Kidney (tissue), 14 donors: ENCODE results near the gene KRT222. TPM values are rescaled to one million over a fixed set of nuclear protein-coding genes. Genes with fewer than 3 reads are reported as not detected.

Source experiments
- DNase-seq, 5 donors: peaks; one replicate each; pipeline ENCODE4 v3.0.0-alpha.2; 2013 to 2020
- FAIRE-seq: peaks from 2 replicates; lab custom pipeline; 2012; peaks lifted over from hg19 to GRCh38; lab: Jason Lieb, UNC
- H3K27ac ChIP-seq, 2 donors: one replicate each; pipeline ENCODE4 v1.7.0; 2013; ENCODE audit warnings: low read depth in 2 of 2, low read length in 2 of 2, inconsistent platforms in 1 of 2
- H3K27me3 ChIP-seq: one replicate; pipeline ENCODE4 v1.7.1; 2013; ENCODE audit warnings: low read length, inconsistent platforms; ENCODE audit not compliant: control insufficient read depth, insufficient read depth
- H3K36me3 ChIP-seq, 3 donors: one replicate each; pipeline versions ENCODE4 v1.7.0 to v1.7.1; 2013; ENCODE audit warnings: low read length in 3 of 3, control low read depth in 1 of 3, inconsistent platforms in 1 of 3; ENCODE audit not compliant: insufficient read depth in 3 of 3, control insufficient read depth in 2 of 3
- H3K4me1 ChIP-seq, 3 donors: one replicate each; pipeline versions ENCODE4 v1.7.0 to v1.7.1; 2013; ENCODE audit warnings: low read length in 3 of 3, inconsistent platforms in 1 of 3, low read depth in 1 of 3; ENCODE audit not compliant: control insufficient read depth in 2 of 3, insufficient read depth in 2 of 3
- H3K4me3 ChIP-seq, 3 donors: one replicate each; pipeline versions ENCODE4 v1.7.0 to v1.8.1; 2013; ENCODE audit warnings: low read length in 3 of 3, control low read depth in 1 of 3, inconsistent platforms in 1 of 3
- H3K9ac ChIP-seq, 3 donors: one replicate each; pipeline versions ENCODE4 v1.7.0 to v1.7.1; 2013; ENCODE audit warnings: low read length in 3 of 3, control low read depth in 1 of 3, inconsistent platforms in 1 of 3
- H3K9me3 ChIP-seq, 3 donors: one replicate each; pipeline versions ENCODE4 v1.7.0 to v1.7.1; 2013; ENCODE audit warnings: low read length in 3 of 3, control low read depth in 1 of 3, inconsistent platforms in 1 of 3; ENCODE audit not compliant: control insufficient read depth in 2 of 3, insufficient read depth in 1 of 3
- intact Hi-C: fragments of 100-400 bp; cut with DNase I; formaldehyde crosslinking; loops from one replicate; pipeline ENCODE4 v1.11.1; 2022
- polyA plus RNA-seq: library from polyadenylated mRNA; stranded (reverse); fragments of 350-450 nt; fragmentation: Illumina TruSeq; extraction: RNeasy Lipid Tissue Mini Kit (QIAGEN cat#74804); gene quantifications from one replicate; pipeline ENCODE4 v1.2.3, GENCODE V29; 2014; ENCODE audit warnings: low read depth, low replicate concordance; ENCODE audit not compliant: insufficient read depth
- total RNA-seq: library from RNA; stranded (reverse); fragmentation: NEBNext Ultra II Directional; extraction: Animal tissue kit (Norgen Biotek cat#: 25700); gene quantifications from one replicate; pipeline ENCODE4 v1.2.1, GENCODE V29; 2021
- TF ChIP-seq, protein P1 (sequence below): IDR thresholded peaks from 3 replicates; pipeline ENCODE4 v1.5.1; 2012; ENCODE audit warnings: mild to moderate bottlenecking, moderate library complexity, borderline replicate concordance; ENCODE audit not compliant: insufficient read depth; ENCODE audit errors: extremely low read depth
- donor health status: control.
- donor health status: control.
- donor health status: control.
- donor health status: control.
- donor health status: control.
- donor health status: DM: yes; HTN: yes; CAD: no.
- donor health status: Normal renal cell carcinoma (clear cell type).

The KRT222 gene
- total and polyA plus RNA-seq, 2 donors from 2014 or later: 1.2 to 6.6 TPM

DNA sequence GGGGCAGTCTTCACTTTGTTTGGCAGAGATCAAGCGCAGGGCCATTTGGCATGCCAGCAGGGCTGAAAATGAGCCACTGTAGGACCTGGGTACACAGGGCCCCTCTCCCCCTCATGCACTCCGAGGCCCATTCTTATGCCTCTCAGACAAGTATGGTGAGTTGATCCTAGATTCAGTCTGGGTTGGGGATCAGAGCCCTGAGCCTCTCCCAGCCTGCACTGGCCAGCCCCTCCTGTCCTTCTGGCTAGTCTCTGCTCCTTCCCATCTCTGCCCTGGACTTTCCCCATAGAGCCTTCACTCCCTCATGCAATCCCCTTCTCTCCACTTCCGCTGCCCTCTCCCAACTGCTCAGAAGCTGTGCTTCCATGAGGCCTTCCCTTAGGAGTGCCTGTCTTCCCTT lies 48.4 kb downstream of the KRT222 start:
- intact Hi-C loops: loop anchor here (10.0 kb wide), 1 partner anchor 168 kb away; the partner anchor contains the start of gene KRT27
- Histone ChIP-seq H3K27ac (no peak overlapping the region), H3K9ac (no peak overlapping the region), H3K9me3 (no peaks in the 10 kb centered on the region), H3K27me3 (no peaks in the 10 kb centered on the region), H3K4me1 (peaks cover 2 to 18% (median 4%) of the 10 kb centered on the region in 3 donors), H3K36me3 (no peaks in the 10 kb centered on the region), H3K4me3 (no peak overlapping the region)
- TF ChIP-seq, protein P1, sequence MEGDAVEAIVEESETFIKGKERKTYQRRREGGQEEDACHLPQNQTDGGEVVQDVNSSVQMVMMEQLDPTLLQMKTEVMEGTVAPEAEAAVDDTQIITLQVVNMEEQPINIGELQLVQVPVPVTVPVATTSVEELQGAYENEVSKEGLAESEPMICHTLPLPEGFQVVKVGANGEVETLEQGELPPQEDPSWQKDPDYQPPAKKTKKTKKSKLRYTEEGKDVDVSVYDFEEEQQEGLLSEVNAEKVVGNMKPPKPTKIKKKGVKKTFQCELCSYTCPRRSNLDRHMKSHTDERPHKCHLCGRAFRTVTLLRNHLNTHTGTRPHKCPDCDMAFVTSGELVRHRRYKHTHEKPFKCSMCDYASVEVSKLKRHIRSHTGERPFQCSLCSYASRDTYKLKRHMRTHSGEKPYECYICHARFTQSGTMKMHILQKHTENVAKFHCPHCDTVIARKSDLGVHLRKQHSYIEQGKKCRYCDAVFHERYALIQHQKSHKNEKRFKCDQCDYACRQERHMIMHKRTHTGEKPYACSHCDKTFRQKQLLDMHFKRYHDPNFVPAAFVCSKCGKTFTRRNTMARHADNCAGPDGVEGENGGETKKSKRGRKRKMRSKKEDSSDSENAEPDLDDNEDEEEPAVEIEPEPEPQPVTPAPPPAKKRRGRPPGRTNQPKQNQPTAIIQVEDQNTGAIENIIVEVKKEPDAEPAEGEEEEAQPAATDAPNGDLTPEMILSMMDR: no peak
- DNase-seq (no peak), FAIRE-seq (no peak)

- DNase-seq: no peak
- H3K36me3 ChIP-seq: no peaks in the 10 kb centered on the region
- FAIRE-seq: no peak
- intact Hi-C loops: loop anchor here (10.0 kb wide), 1 partner anchor 169 kb away; the partner anchor contains the start of gene KRT27
- H3K4me1 ChIP-seq: peaks cover 2 to 18% (median 4%) of the 10 kb centered on the region in 3 donors
- H3K27ac ChIP-seq: no peak overlapping the region
- TF ChIP-seq, protein P1: no peak
- no peak overlapping the region for H3K9ac ChIP-seq
- H3K27me3 ChIP-seq: no peaks in the 10 kb centered on the region
- H3K4me3 ChIP-seq: no peak overlapping the region
- H3K9me3 ChIP-seq: no peaks in the 10 kb centered on the region
Measured at GRCh38 chr17:40615841-40616476, 49.0 kb downstream of the KRT222 start.

DNA sequence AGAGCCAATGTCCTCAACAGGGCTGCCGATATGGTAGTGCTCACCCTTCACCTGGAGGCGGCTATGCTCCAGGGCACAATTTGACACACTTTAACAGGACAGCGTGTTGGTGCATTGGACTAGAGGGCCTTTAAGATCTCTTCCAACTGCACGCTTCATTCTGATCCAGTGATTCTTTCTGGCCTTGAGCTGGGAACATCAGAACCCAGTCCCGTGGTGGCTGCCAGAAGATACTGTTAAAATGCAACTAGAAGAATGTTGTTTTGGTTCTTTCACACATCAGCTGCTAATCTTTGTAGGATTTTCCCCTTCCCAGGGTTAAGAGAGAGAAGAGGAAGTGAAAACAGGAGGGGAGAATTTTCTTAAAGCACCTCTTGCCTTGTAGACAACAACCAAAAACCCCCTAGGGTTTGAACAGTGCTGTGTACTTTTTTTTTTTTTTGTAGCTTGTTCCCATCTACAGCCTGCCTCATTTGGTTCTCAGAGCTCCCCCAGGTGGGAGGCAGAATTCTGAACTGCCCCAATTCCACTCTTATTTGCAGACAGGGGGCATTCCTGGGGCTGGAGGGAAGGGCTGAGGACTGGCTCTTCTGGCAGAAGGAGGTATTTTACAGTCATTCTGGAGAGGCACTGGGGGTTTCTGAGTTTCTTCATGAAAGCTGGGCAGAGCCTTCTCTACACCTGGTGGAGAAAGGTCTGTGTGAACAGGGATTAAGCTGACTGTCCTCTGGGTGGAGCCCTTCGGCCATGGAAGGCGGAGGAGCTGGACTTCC lies 49.7 kb downstream of the KRT222 start:
- Histone ChIP-seq H3K4me1 (peaks cover 2 to 16% (median 4%) of the 10 kb centered on the region in 3 donors), H3K27me3 (no peaks in the 10 kb centered on the region), H3K9ac (no peak overlapping the region), H3K36me3 (no peaks in the 10 kb centered on the region), H3K4me3 (no peak overlapping the region), H3K27ac (peak overlapping the region in 1 of 2 donors; percentile 51), H3K9me3 (no peaks in the 10 kb centered on the region)
- DNase-seq (peak; percentile 70 to 81 (median 76)), FAIRE-seq (no peak)
- TF ChIP-seq, protein P1: peak; percentile 65
- intact Hi-C loops: loop anchor here (10.0 kb wide), 1 partner anchor 170 kb away; the partner anchor contains the start of gene KRT27
